GM21723 (cell line): Measurements from ENCODE around the gene GMCL1.

ENCODE experiments used
- ATAC-seq: cut with Tn5 transposase; IDR thresholded peaks from one replicate; pipeline ENCODE4 v1.9.1; 2021; ENCODE audit warnings: mild to moderate bottlenecking, moderate library complexity; ENCODE audit not compliant: unreplicated experiment

Gene GMCL1, protein sequence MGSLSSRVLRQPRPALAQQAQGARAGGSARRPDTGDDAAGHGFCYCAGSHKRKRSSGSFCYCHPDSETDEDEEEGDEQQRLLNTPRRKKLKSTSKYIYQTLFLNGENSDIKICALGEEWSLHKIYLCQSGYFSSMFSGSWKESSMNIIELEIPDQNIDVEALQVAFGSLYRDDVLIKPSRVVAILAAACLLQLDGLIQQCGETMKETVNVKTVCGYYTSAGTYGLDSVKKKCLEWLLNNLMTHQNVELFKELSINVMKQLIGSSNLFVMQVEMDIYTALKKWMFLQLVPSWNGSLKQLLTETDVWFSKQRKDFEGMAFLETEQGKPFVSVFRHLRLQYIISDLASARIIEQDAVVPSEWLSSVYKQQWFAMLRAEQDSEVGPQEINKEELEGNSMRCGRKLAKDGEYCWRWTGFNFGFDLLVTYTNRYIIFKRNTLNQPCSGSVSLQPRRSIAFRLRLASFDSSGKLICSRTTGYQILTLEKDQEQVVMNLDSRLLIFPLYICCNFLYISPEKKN

GRCh38 chr2:69829256-69830044 lies at the start of gene GMCL1:
Gene GMCL1, plus strand, starts transcription at chr2:69829660. Its CDS starts 233 bp downstream, at chr2:69829893.
- peak; percentile 88 for ATAC-seq

DNA sequence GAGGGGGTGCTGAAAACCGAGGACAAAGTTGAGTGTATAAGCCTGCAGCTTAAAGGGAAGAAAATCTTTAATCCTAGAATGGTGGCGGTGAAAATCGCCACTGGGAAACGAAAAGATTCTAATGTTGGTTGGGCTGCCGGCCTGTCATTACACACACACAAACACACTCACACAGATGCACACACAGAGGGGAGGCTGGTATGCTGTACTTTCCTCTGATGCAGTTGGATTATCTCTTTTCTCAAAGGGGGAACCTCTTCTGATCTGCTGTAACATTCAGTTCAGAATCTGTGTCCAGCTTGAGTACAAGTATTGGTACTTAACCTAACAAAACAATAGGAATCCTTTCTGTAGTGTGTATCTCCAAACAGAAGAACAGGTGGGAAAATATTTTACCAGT lies 48.5 kb upstream of the GMCL1 start:
- ATAC-seq = no peak

- ATAC-seq = no peak
Measured at GRCh38 chr2:69781321-69782248, 47.9 kb upstream of the GMCL1 start.

DNA sequence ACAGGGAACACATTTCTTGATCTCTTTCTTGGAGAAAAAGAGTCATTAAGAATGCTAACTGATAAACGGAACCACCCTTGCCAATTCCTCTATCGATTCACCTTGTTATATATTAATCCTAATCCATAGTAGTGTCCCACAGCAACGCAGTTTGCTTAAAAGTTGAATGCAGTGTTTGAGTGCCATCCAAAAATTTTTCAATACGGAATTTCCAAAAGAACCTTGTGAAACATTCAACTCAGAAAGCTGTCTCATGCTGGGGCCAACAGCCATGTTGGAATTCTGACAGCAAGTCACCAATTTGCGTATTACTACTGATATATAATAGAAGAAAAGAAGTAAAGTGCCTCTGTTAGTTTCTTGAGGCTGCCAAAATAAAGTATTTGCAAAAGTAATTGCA lies 45.2 kb upstream of the GMCL1 start:
- no peak for ATAC-seq

- no peak for ATAC-seq
Measured at GRCh38 chr2:69785358-69785757, 44.1 kb upstream of the GMCL1 start.

GRCh38 chr2:69786052-69786560 lies 43.4 kb upstream of the GMCL1 start:
- ATAC-seq = no peak

GRCh38 chr2:69789175-69789721 lies 40.2 kb upstream of the GMCL1 start:
- ATAC-seq = peak; percentile 39

DNA sequence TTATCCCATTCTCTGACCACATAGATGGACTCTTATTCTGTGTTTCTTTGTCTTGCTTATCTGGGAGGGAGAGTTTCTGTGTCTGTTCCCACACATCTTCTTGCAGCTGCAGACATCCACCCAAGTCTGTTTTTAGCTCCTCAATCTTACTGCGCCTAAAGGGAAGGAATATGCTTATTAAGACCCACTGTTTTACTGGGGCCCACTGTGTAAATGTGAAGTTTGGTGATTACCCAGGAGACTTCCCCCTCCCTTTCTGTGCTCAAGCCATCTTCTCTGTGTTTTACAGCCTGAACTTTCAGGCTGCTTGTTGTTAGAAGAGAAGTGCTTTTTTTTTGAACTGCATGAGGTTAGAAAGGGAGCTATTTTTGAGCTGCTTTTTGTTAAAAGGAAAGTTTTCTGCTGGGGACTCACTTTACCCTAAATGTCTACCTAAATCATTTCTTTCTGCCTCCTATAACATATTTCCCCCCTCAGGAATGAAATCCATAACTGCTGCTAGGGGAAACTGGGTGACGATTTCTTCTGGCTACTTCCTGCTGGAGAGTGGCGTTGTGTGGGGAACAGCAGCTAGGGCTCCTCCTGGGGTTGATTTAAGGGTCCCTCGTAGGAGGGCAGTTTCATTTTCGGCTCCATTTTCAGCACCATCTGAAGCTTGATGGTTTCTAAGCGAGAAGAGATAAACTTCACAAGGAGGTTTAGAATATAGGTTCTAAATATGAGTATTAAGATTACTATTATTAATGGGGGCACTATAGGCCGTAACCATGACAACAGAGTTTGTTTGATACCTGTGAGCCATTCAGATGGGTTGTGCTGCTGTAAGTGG lies 39.5 kb upstream of the GMCL1 start:
- ATAC-seq = peak; percentile 76

- no peak for ATAC-seq
Measured at GRCh38 chr2:69790601-69790959, 38.9 kb upstream of the GMCL1 start.

DNA sequence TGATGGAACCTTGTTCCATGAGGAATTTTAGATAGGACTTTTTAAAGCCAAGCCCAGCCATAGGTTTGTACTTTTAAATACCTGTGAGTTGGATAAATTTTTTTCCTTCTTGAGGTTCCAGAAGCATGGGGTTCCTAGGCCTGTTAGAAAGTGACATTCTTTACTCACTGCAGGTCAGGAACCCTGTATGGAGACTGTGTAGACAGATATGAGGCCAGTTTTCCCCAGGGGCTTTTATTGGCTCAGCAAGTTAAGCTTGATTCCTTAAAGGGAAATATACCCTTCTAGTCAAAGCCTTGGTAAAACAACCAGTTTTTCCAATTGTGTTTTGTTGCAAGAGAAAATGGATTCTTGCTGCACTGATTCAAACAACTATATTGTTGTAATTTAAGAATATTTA lies 38.4 kb upstream of the GMCL1 start:
- no peak for ATAC-seq

GRCh38 chr2:69796174-69796573 lies 33.3 kb upstream of the GMCL1 start:
- ATAC-seq = no peak

- no peak for ATAC-seq
Measured at GRCh38 chr2:69797235-69797634, 32.2 kb upstream of the GMCL1 start.

DNA sequence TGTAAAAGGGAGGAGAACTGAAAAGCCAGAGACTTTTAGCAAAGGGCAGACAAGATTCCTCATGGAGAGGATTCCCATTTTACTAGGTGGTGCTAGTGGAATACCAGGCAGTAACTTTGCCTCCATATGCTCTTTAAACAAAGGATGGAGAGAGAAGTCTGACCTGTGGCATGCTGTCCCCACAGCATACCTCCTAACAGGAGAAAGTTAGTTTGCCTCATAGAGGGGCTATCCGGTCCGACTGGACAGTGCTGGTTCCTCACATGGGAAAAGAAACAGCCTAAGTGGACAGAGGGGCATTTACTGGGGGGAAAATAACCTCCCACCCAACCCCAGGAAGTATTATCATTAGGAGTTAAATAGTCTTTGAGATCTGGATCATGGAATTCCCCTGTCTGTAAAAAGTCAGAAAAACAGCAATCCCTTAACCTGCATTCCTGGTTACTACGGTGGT lies 31.6 kb upstream of the GMCL1 start:
- no peak for ATAC-seq

DNA sequence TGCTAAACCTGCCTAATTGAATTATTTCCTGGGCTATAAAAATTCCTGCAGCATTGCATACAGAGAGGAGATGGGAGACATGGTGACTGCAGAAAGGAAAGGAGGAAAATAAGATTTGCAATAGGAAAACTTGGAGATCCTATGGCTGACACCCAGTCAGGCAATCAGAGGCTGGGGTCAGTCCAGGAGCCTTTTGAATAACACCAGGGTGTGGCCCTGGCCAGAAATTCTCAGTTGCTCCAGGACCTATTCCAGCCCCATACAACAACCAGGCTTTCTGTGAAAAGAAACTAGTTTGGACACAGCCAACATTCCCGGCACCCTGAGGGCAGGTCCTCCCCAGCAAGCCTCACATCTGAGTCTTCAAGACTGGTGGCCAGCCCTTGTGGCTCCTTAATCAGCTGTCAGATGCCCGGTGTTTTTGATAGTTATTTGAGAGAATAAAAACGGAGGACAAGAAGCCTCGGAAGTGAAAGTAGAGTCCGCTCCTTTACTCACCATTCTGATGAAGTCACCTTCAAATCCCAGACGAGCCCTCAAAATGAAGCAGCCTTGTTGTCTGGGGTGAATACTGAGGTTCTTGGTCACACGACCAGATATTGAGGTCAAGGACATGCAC lies 31.1 kb upstream of the GMCL1 start:
- peak; percentile 19 for ATAC-seq

- ATAC-seq = peak; percentile 46
Measured at GRCh38 chr2:69798909-69799526, 30.4 kb upstream of the GMCL1 start.

DNA sequence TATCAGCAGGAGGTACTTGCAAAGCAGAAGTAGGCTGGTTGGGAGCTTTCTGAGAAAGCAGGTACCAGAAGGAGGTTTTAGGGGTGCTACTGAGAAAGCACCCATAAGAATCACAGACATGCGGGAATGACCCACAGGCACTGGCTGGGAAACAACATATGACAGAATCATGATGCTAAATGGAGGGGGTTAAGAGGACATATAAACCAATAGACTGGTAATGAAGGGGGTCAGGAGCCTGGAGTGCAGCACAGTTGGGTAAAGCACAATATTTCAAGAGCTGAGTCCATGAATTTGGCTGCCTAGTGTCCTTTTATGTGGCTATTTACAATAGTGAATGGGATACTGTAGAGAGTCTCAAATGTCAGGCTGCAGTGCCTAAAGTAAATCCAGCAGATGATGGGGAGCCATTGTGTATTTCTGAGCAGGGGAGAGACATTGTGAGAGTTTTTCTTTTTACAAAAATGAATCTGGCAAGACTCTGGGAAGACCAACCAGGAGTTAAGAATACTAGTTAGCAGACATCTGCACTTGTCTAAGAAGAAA lies 27.6 kb upstream of the GMCL1 start:
- ATAC-seq = no peak

DNA sequence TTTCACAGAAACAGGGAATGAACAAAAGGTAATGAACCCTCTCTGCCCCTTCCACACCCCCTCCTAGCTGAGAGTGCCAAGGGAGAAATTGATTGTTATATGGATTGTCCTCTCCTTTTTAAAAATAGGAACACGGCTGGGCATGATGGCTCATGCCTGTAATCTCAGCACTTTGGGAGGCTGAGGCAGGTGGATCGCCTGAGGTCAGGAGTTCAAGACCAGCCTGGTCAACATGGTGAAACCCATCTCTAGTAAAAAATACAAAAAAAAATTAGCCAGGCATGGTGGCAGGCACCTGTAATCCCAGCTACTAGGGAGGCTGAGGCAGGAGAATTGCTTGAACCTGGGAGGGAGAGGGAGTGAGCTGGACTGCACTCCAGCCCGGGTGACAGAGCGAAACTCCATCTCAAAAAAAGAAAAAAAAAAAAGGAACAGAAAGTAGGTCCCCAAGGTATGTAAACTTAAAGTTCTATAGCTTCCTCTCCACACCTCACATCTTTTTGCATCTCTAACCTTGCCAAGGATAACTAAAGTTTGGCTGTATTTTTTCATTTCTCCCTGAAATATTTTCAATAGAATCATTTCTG lies 26.6 kb upstream of the GMCL1 start:
- peak; percentile 63 for ATAC-seq

DNA sequence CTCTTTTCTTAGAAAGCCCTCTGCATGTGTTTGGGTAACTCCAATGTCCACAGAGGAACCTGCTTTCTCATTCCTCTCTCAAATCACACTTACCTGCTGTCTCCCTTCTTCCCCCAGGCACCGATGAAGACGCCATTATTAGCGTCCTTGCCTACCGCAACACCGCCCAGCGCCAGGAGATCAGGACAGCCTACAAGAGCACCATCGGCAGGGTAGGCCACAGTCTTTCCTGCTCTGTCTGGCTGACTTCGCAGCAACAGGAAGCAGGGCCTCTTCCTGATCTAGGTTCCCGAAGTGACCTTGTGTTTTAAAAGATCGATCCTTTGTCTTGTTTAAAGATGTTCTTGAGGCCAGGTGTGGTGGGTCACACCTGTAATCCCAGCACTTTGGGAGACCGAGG lies 25.0 kb upstream of the GMCL1 start:
- no peak for ATAC-seq
